Adrenal gland (tissue), 12 donors: ENCODE measurements around the gene TMEM151B. TPM values are rescaled to one million over a fixed set of nuclear protein-coding genes. Genes with fewer than 3 reads are reported as not detected.

Experiments used
- DNase-seq, 7 donors: peaks; one replicate each; pipeline ENCODE4 v3.0.0-alpha.2; 2019 to 2020
- H3K27ac ChIP-seq, 5 donors: fragments of 200-600 bp; sonication (generic) in 4 of 5; 1 replicate in 3 of 5; 2 replicates in 2 of 5; pipeline versions ENCODE4 v1.5.1 to v1.8.0; 2016 to 2020; ENCODE audit warnings: mild to moderate bottlenecking in 1 of 5
- H3K27me3 ChIP-seq: fragments of 200-600 bp; 2 replicates; pipeline ENCODE4 v1.8.0; 2021
- H3K36me3 ChIP-seq, 2 donors: fragments of 200-600 bp; replicated peaks in 1 of 2; 1 replicate in 1 of 2; 2 replicates in 1 of 2; pipeline versions ENCODE4 v1.5.1 to v1.8.0; 2018 to 2022
- H3K4me1 ChIP-seq, 2 donors: fragments of 200-600 bp; replicated peaks in 1 of 2; 1 replicate in 1 of 2; 2 replicates in 1 of 2; pipeline versions ENCODE4 v1.5.1 to v1.8.0; 2018 to 2021
- H3K4me3 ChIP-seq, 4 donors: fragments of 200-600 bp; sonication (generic) in 3 of 4; one replicate each; pipeline ENCODE4 v1.5.1; 2016 to 2018
- H3K9me3 ChIP-seq, 3 donors: fragments of 200-600 bp; sonication (generic) in 1 of 3; replicated peaks in 1 of 3; 1 replicate in 2 of 3; 2 replicates in 1 of 3; pipeline versions ENCODE4 v1.5.1 to v1.8.0; 2016 to 2021
- POLR2A ChIP-seq, 2 donors: fragments of 450-650 bp; IDR thresholded peaks; one replicate each; pipeline ENCODE4 v1.6.1; 2017; ENCODE audit warnings: antibody characterized with exemption in 2 of 2, mild to moderate bottlenecking in 2 of 2, moderate library complexity in 1 of 2
- WGBS, 4 donors: extraction: QIAGEN DNeasy Blood & Tissue Kit in 2 of 4; methylation state at CpG; one replicate each; pipeline versions ENCODE4 v1.1.5 to v1.1.7; 2013 to 2017; 5-methylcytosine and 5-hydroxymethylcytosine counted together
- intact Hi-C, 2 donors: fragments of 100-400 bp; cut with DNase I; formaldehyde crosslinking; loops; one replicate each; pipeline versions ENCODE4 v1.14.1 to v1.15.0; 2022 to 2023
- polyA plus RNA-seq, 3 donors: library from polyadenylated mRNA; stranded (reverse); fragments of 200-250 nt in 2 of 3; fragments of 350-450 nt in 1 of 3; fragmentation: Illumina TruSeq in 1 of 3; extraction: RNeasy Lipid Tissue Mini Kit (QIAGEN cat#74804) in 1 of 3; gene quantifications; one replicate each; pipeline ENCODE4 v1.2.3, GENCODE V29; 2013 to 2014
- total RNA-seq, 9 donors: library from RNA; depleted of rRNA in 4 of 9; stranded (reverse); fragments of >200 nt in 4 of 9; fragments of 120-200 nt in 1 of 9; fragmentation: NEBNext Ultra II Directional in 1 of 9; extraction: Animal tissue kit (Norgen Biotek cat#: 25700) in 1 of 9; gene quantifications; one replicate each; pipeline versions ENCODE4 v1.1.0 to v1.2.4, GENCODE V29; 2013 to 2023
- TF ChIP-seq, protein P1 (sequence below), 6 experiments: fragments of 450-650 bp in 4 of 6; fragments of 200-600 bp in 2 of 6; sonication (generic) in 1 of 6; IDR thresholded peaks; 1 replicate in 5 of 6; 2 replicates in 1 of 6; pipeline versions ENCODE4 v1.5.1 to v1.8.0; 2016 to 2021; ENCODE audit warnings: antibody characterized with exemption in 6 of 6, mild to moderate bottlenecking in 2 of 6, moderate library complexity in 1 of 6
- donor health status: healthy with polysubstance abuse.
- donor health status: Bipolar disorder and iron deficiency.
- donor health status: DM: yes; HTN: yes; CAD: no.
- donor health status: DM: no; HTN: no; CAD: no.
- donor health status: DM: no; HTN: no; CAD: no.
- donor health status: DM: yes; HTN: yes; CAD: no.

The TMEM151B gene
- total and polyA plus RNA-seq, 12 donors: 0.07 to 3.9 (median 0.79) TPM; not detected in 2

- TF ChIP-seq, protein P1, sequence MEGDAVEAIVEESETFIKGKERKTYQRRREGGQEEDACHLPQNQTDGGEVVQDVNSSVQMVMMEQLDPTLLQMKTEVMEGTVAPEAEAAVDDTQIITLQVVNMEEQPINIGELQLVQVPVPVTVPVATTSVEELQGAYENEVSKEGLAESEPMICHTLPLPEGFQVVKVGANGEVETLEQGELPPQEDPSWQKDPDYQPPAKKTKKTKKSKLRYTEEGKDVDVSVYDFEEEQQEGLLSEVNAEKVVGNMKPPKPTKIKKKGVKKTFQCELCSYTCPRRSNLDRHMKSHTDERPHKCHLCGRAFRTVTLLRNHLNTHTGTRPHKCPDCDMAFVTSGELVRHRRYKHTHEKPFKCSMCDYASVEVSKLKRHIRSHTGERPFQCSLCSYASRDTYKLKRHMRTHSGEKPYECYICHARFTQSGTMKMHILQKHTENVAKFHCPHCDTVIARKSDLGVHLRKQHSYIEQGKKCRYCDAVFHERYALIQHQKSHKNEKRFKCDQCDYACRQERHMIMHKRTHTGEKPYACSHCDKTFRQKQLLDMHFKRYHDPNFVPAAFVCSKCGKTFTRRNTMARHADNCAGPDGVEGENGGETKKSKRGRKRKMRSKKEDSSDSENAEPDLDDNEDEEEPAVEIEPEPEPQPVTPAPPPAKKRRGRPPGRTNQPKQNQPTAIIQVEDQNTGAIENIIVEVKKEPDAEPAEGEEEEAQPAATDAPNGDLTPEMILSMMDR (IDR thresholded peaks at IDR 0.05): peak; percentile 94 to 99 (median 97)
- TF ChIP-seq POLR2A (IDR thresholded peaks at IDR 0.05): peak; percentile 16 to 39
- no peaks in the 10 kb centered on the region for H3K27me3 ChIP-seq
- WGBS, 4 donors: 1 to 2% (median 1%) methylated on average over 17 to 42 of the region's 42 CpGs
- peak overlapping the region in 3 of 4 donors; percentile 41 to 72 (median 61) for H3K4me3 ChIP-seq
- peaks cover 0 to 4% of the 10 kb centered on the region in 2 donors for H3K36me3 ChIP-seq
- intact Hi-C loops: loop anchor here (2.0 to 10.0 kb wide), 3 partner anchors 65 to 143 kb away; no protein-coding TSS in a partner anchor
- H3K4me1 ChIP-seq: peaks cover 27 to 32% of the 10 kb centered on the region in 2 donors
- H3K27ac ChIP-seq: peak overlapping the region; percentile 93 to 98 (median 97)
- no peaks in the 10 kb centered on the region for H3K9me3 ChIP-seq
- DNase-seq: peak; percentile 85 to 94 (median 90)
These were observed 32.3 kb upstream of the TMEM151B start for GRCh38 chr6:44237813-44238433.

DNA sequence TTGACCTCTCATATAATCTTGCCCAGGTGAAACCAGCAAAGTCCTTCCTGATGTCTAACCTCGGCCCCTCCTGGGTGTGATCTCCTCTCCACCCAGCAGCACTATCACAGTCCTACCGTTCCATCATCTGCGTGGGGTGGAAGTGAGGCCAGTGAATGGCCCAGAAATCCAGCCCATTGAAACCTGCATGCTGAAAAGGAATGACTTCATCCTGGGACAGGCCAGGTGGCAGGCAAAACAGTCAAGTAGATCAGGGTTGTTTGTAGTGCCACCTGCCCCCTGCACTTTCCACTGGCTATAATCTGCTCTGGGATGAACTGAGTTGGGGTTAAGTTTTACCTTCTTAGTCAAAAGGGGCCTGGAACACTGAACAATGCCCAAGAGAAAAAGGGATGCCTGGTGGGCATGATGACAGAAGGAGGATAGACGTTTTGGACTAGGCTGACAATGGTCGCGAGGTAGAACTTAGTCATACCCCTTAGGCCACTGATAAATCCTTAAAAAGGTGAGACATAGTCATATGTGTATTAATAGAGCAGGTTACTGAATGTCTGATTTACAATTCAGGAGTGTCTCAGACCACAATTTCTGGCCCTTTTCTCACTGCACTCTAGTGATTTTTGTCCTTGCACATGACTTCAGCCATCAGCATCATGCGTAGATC is 31.4 kb upstream of the TMEM151B start:
- WGBS, 4 donors: 76 to 82% (median 79%) methylated on average over 7 of the region's 7 CpGs
- H3K27ac ChIP-seq: peak overlapping the region; percentile 93 to 98 (median 97)
- intact Hi-C loops: loop anchor here (10.0 kb wide), 2 partner anchors 134 to 144 kb away; no protein-coding TSS in a partner anchor

DNA sequence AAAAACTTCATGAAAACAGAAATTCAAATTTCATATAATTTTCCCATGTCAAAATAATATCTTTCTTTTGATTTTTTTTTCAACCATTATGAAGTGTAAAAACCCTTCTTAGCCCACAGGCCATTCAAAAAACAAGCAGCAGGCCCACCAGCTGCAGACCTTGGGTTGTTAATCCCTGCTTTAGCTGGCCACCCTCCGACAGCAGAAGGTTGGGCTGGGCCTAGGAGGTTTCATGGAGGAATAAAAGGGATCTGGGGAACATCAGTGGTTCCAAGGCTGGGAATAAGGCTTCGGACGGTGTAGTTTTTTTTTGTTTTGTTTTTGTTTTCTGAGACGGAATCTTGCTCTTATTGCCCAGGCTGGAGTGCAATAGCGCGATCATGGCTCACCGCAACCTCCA is 26.9 kb upstream of the TMEM151B start:
- H3K36me3 ChIP-seq: peaks cover 0 to 4% of the 10 kb centered on the region in 2 donors
- intact Hi-C loops: no loop called here
- no peaks in the 10 kb centered on the region for H3K9me3 ChIP-seq
- WGBS, 4 donors: 93 to 94% (median 93%) methylated on average over 7 of the region's 7 CpGs
- no peaks in the 10 kb centered on the region for H3K27me3 ChIP-seq
- H3K4me3 ChIP-seq: no peak overlapping the region
- no peak for DNase-seq
- no peak for TF ChIP-seq POLR2A (IDR thresholded peaks at IDR 0.05)
- TF ChIP-seq, protein P1 (IDR thresholded peaks at IDR 0.05): no peak
- H3K4me1 ChIP-seq: peaks cover 3 to 11% of the 10 kb centered on the region in 2 donors
- H3K27ac ChIP-seq: no peak overlapping the region

More for the DNA sequence above, 31.4 kb upstream of the TMEM151B start:
- Histone ChIP-seq H3K9me3 (no peaks in the 10 kb centered on the region), H3K36me3 (no peaks in the 10 kb centered on the region), H3K27me3 (no peaks in the 10 kb centered on the region), H3K4me1 (peaks cover 19 to 23% of the 10 kb centered on the region in 2 donors), H3K4me3 (no peak overlapping the region)
- DNase-seq: peak in 2 of 7 donors; percentile 23 to 34
- TF ChIP-seq, protein P1 (IDR thresholded peaks at IDR 0.05): no peak
- TF ChIP-seq POLR2A (IDR thresholded peaks at IDR 0.05): no peak

DNA sequence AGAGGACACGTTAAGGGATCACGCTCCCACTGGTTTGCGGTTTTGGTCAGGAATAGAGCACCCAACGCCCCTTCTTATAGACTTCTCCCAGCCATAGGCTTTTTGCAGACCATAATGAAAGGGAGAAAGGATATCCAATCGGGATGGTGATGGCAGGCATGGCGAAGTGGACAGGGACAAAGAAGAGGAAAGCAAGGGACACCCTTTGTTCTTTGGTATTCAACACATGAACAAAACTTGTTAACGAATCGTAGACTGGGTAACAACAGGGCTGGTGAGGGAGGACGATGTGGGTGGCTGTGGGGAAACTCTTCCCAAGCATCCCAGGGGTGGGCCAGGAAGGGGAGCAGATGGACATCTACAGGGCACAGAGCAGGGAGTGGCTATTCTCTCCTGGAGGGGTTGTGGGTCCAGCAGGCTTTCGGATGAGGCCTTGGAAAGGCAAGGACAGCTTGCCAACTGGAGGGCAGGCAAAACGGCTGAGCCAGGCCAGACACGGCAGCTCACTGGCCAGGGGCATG is 24.8 kb upstream of the TMEM151B start:
- intact Hi-C loops: no loop called here
- 61 to 74% (median 65%) methylated on average over 11 to 12 of the region's 12 CpGs for WGBS, 4 donors
- no peak for DNase-seq

More for the DNA sequence above, 24.8 kb upstream of the TMEM151B start:
- H3K27me3 ChIP-seq: no peaks in the 10 kb centered on the region
- TF ChIP-seq, protein P1 (IDR thresholded peaks at IDR 0.05): no peak
- no peak for TF ChIP-seq POLR2A (IDR thresholded peaks at IDR 0.05)
- H3K36me3 ChIP-seq: peaks cover 0 to 25% of the 10 kb centered on the region in 2 donors
- H3K4me3 ChIP-seq: peak overlapping the region in 2 of 4 donors; percentile 93 to 99
- H3K9me3 ChIP-seq: no peaks in the 10 kb centered on the region
- peaks cover 19 to 23% of the 10 kb centered on the region in 2 donors for H3K4me1 ChIP-seq
- H3K27ac ChIP-seq: peak overlapping the region; percentile 78 to 100 (median 98)
